HepG2 (cell line): Measurements from ENCODE around the gene GRHPR. TPM values are rescaled to one million over a fixed set of nuclear protein-coding genes. Genes with fewer than 3 reads are reported as not detected.

ENCODE experiments used
- ATAC-seq: fragments of 200-7000 bp; cut with Tn5 transposase; 3 replicates; pipeline ENCODE4 v1.9.1; 2020; ENCODE audit warnings: mild to moderate bottlenecking, moderate library complexity
- BruUV-seq: library from RNA; stranded (reverse); fragments of 400-500 nt; replicated peaks from 2 replicates; lab custom pipeline; 2021; lab: Mats Ljungman, UMichigan
- CTCF ChIA-PET: fragments of 300-600 bp; formaldehyde crosslinking; extraction: SDS; loops from one replicate; lab custom pipeline; 2021; ENCODE audit warnings: low total read pairs, inconsistent platforms, low intra/inter-chr PET ratio; lab: Yijun Ruan, JAX
- POLR2A ChIA-PET: fragments of 350-600 bp; sonication (Branson Sonifier 250); formaldehyde crosslinking; loops from one replicate; lab custom pipeline; 2020; ENCODE audit warnings: antibody characterized with exemption, inconsistent platforms; lab: Yijun Ruan, JAX
- DNase-seq: peaks from one replicate; pipeline ENCODE4 v3.0.0-alpha.2; 2015; ENCODE audit warnings: low spot score
- FAIRE-seq: peaks from 3 replicates; lab custom pipeline; 2011; peaks lifted over from hg19 to GRCh38; lab: Jason Lieb, UNC
- H2AFZ ChIP-seq: one replicate; pipeline ENCODE4 v1.6.1; 2011; ENCODE audit warnings: low read length, inconsistent platforms
- H3K27ac ChIP-seq: fragments of 300-600 bp; 3 replicates; pipeline ENCODE4 v1.8.0; 2011; ENCODE audit warnings: mixed run types, mild to moderate bottlenecking, mixed read lengths, low read length, inconsistent platforms; ENCODE audit not compliant: insufficient read depth; ENCODE audit errors: extremely low read length
- H3K27me3 ChIP-seq, 2 experiments: fragments of 200-600 bp in 1 of 2; 2 replicates in 1 of 2; 3 replicates in 1 of 2; pipeline versions ENCODE4 v1.6.0 to v1.8.0; 2011; ENCODE audit warnings: low read length in 2 of 2, mild to moderate bottlenecking in 2 of 2, moderate library complexity in 2 of 2, inconsistent platforms in 1 of 2; ENCODE audit not compliant: insufficient read depth in 2 of 2, control insufficient read depth in 1 of 2
- H3K36me3 ChIP-seq, 2 experiments: fragments of 200-600 bp in 1 of 2; replicated peaks in 1 of 2; 2 replicates in 1 of 2; 3 replicates in 1 of 2; pipeline versions ENCODE4 v1.5.1 to v1.8.0; 2011; ENCODE audit warnings: low read length in 2 of 2, inconsistent platforms in 1 of 2; ENCODE audit not compliant: insufficient read depth in 2 of 2, control insufficient read depth in 1 of 2
- H3K4me1 ChIP-seq: 2 replicates; pipeline ENCODE4 v1.5.1; 2012; ENCODE audit warnings: low read length, inconsistent platforms; ENCODE audit not compliant: insufficient read depth
- H3K4me2 ChIP-seq: 2 replicates; pipeline ENCODE4 v1.6.0; 2011; ENCODE audit warnings: low read depth, low read length, inconsistent platforms
- H3K4me3 ChIP-seq, 3 experiments: fragments of 200-600 bp in 1 of 3; sonication (generic), shearing (Covaris generic) in 1 of 3; replicated peaks in 1 of 3; 2 replicates each; pipeline ENCODE4 v1.5.1; 2011 to 2016; ENCODE audit warnings: low read length in 3 of 3, inconsistent platforms in 2 of 3, low read depth in 2 of 3, mild to moderate bottlenecking in 2 of 3, control low read depth in 1 of 3, mixed read lengths in 1 of 3; ENCODE audit not compliant: insufficient read depth in 1 of 3
- H3K79me2 ChIP-seq: one replicate; pipeline ENCODE4 v1.6.1; 2011; ENCODE audit warnings: low read length, inconsistent platforms; ENCODE audit not compliant: insufficient read depth
- H3K9ac ChIP-seq: 2 replicates; pipeline ENCODE4 v1.6.0; 2011; ENCODE audit warnings: mild to moderate bottlenecking, low read depth, low read length, inconsistent platforms; ENCODE audit not compliant: insufficient read depth
- H3K9me3 ChIP-seq: 2 replicates; pipeline ENCODE4 v1.5.1; 2012; ENCODE audit warnings: mild to moderate bottlenecking, low read length
- H4K20me1 ChIP-seq: 2 replicates; pipeline ENCODE4 v1.6.0; 2011; ENCODE audit warnings: inconsistent platforms, mild to moderate bottlenecking, low read length, moderate library complexity; ENCODE audit not compliant: insufficient read depth
- CCAR2 ChIP-seq: fragments of 200-400 bp; formaldehyde crosslinking; optimal IDR thresholded peaks from 2 replicates; pipeline ENCODE3; 2018; ENCODE audit warnings: low read depth, mild to moderate bottlenecking, low read length, moderate library complexity
- CTCF ChIP-seq: sonication (generic); formaldehyde crosslinking; IDR thresholded peaks from 2 replicates; pipeline ENCODE4 v1.5.0; 2020; ENCODE audit warnings: mild to moderate bottlenecking, missing genetic modification reagents, moderate library complexity
- IKZF1 ChIP-seq: fragments of 450-650 bp; IDR thresholded peaks from 2 replicates; pipeline ENCODE4 v1.7.1; 2016
- JDP2 ChIP-seq: sonication (generic); formaldehyde crosslinking; IDR thresholded peaks from 2 replicates; pipeline ENCODE4 v1.8.1; 2022; ENCODE audit warnings: missing genetic modification reagents, borderline replicate concordance
- MAFK ChIP-seq, 2 experiments: IDR thresholded peaks in 1 of 2; conservative IDR thresholded peaks in 1 of 2; 2 replicates each; pipeline ENCODE4 v1.6.1; 2011; ENCODE audit warnings: improper control_type of control experiment in 2 of 2, low read length in 2 of 2
- MBNL3 ChIP-seq: fragments of 250-450 bp; sonication (Bioruptor Pico); conservative IDR thresholded peaks from 2 replicates; pipeline ENCODE4 v1.8.0; 2022; ENCODE audit warnings: mild to moderate bottlenecking, inconsistent platforms
- NR0B2 ChIP-seq: sonication (generic); formaldehyde crosslinking; IDR thresholded peaks from 2 replicates; pipeline ENCODE4 v1.4.0; 2020; ENCODE audit warnings: mild to moderate bottlenecking, missing genetic modification reagents
- PRMT3 ChIP-seq: sonication (generic); formaldehyde crosslinking; IDR thresholded peaks from 2 replicates; pipeline ENCODE4 v1.8.1; 2022; ENCODE audit warnings: low read depth, mild to moderate bottlenecking, moderate library complexity, missing genetic modification reagents, borderline replicate concordance
- SP140L ChIP-seq: sonication (generic); formaldehyde crosslinking; IDR thresholded peaks from 2 replicates; pipeline ENCODE4 v1.4.0; 2020; ENCODE audit warnings: missing genetic modification reagents, borderline replicate concordance
- SRF ChIP-seq: IDR thresholded peaks from 2 replicates; pipeline ENCODE4 v1.6.1; 2011; ENCODE audit warnings: mild to moderate bottlenecking, low read depth, low read length, moderate library complexity
- STAG1 ChIP-seq: sonication (generic); formaldehyde crosslinking; IDR thresholded peaks from 2 replicates; pipeline ENCODE4 v1.4.0; 2020; ENCODE audit warnings: missing genetic modification reagents
- ZBTB14 ChIP-seq: sonication (generic); formaldehyde crosslinking; IDR thresholded peaks from 2 replicates; pipeline ENCODE4 v1.4.0; 2020; ENCODE audit warnings: missing genetic modification reagents
- ZBTB20 ChIP-seq: sonication (generic); formaldehyde crosslinking; IDR thresholded peaks from 2 replicates; pipeline ENCODE4 v1.8.1; 2023; ENCODE audit warnings: missing genetic modification reagents, low read depth, mild to moderate bottlenecking, borderline replicate concordance
- ZBTB7B ChIP-seq: sonication (generic); formaldehyde crosslinking; IDR thresholded peaks from 2 replicates; pipeline ENCODE4 v1.4.0; 2020; ENCODE audit warnings: missing genetic modification reagents
- ZNF256 ChIP-seq: sonication (generic); formaldehyde crosslinking; conservative IDR thresholded peaks from 2 replicates; pipeline ENCODE4 v1.4.0; 2020; ENCODE audit warnings: missing genetic modification reagents
- ZNF280B ChIP-seq: sonication (generic); formaldehyde crosslinking; IDR thresholded peaks from 2 replicates; pipeline ENCODE4 v1.5.0; 2020; ENCODE audit warnings: missing genetic modification reagents, mild to moderate bottlenecking, borderline replicate concordance
- ZNF30 ChIP-seq: sonication (generic); formaldehyde crosslinking; IDR thresholded peaks from 2 replicates; pipeline ENCODE4 v1.5.0; 2020; ENCODE audit warnings: mild to moderate bottlenecking, missing genetic modification reagents
- ZNF362 ChIP-seq: sonication (generic); formaldehyde crosslinking; IDR thresholded peaks from 2 replicates; pipeline ENCODE4 v1.4.0; 2020; ENCODE audit warnings: missing genetic modification reagents, mild to moderate bottlenecking, borderline replicate concordance
- ZNF589 ChIP-seq: sonication (generic); formaldehyde crosslinking; conservative IDR thresholded peaks from 2 replicates; pipeline ENCODE4 v1.8.0; 2022; ENCODE audit warnings: mild to moderate bottlenecking, moderate library complexity, missing genetic modification reagents
- ZNF780A ChIP-seq: sonication (generic); formaldehyde crosslinking; IDR thresholded peaks from 2 replicates; pipeline ENCODE4 v1.8.0; 2022; ENCODE audit warnings: mild to moderate bottlenecking, missing genetic modification reagents, moderate library complexity
- WGBS: methylation state at CpG from one replicate; pipeline ENCODE4 v1.1.6; 2017; ENCODE audit warnings: low lambda C conversion rate; 5-methylcytosine and 5-hydroxymethylcytosine counted together
- in situ Hi-C: cut with HindIII; loops from 2 replicates; pipeline ENCODE4 v1.10.0; 2017; ENCODE audit warnings: low pct_unique_long_range_greater_than_20kb; ENCODE audit not compliant: extremely low pct_ligation_motif_present
- intact Hi-C: fragments of 100-400 bp; cut with micrococcal nuclease; formaldehyde crosslinking; loops from one replicate; pipeline ENCODE4 v1.10.0; 2022; ENCODE audit not compliant: unreplicated experiment
- polyA plus RNA-seq, 8 experiments: library from polyadenylated mRNA; depleted of rRNA in 3 of 8; stranded (reverse) in 7 of 8; unstranded in 1 of 8; fragments of >200 nt; fragmentation: Illumina TruSeq in 4 of 8; extraction: Trizol in 4 of 8; gene quantifications; 2 replicates each; pipeline versions ENCODE4 v1.2.1 to v1.2.3, GENCODE V29; 2011 to 2016; ENCODE audit warnings: low read depth in 4 of 8, missing spikeins in 1 of 8, mixed read lengths in 1 of 8; ENCODE audit not compliant: insufficient read depth in 1 of 8
- total RNA-seq, 5 experiments: library from RNA; depleted of rRNA; stranded (reverse); fragments of >200 nt; fragmentation: Illumina TruSeq; extraction: Trizol; gene quantifications; 2 replicates each; pipeline ENCODE4 v1.2.3, GENCODE V29; 2016; ENCODE audit warnings: low read depth in 1 of 5

The GRHPR gene
- total and polyA plus RNA-seq, 2 of the 13 experiments (the other 11 are each of a cell fraction or from before 2014, with no cell fraction given), result 113 to 115 TPM

GRCh38 chr9:37407468-37407867 is 15.0 kb upstream of the GRHPR start:
- FAIRE-seq (peak; percentile 42), ATAC-seq (no peak), DNase-seq (peak; percentile 22)
- peaks cover 39% of the 10 kb centered on the region for H3K4me1 ChIP-seq
- 0 out of 5 replicates have a peak, but pooled peaks cover 0 to 3% of the 10 kb centered on the region in 2 experiments for H3K27me3 ChIP-seq
- H3K36me3 ChIP-seq, result no peaks in the 10 kb centered on the region
- no peak overlapping the region for H3K27ac ChIP-seq
- no peak overlapping the region for H3K4me3 ChIP-seq
- in situ Hi-C loops (no loop called here), intact Hi-C loops (no loop called here)
- no peak overlapping the region for H3K9ac ChIP-seq
- CTCF ChIA-PET, result no interaction called here
- H3K4me2 ChIP-seq, result no peak overlapping the region
- no peaks in the 10 kb centered on the region for H3K79me2 ChIP-seq
- H3K9me3 ChIP-seq, result no peaks in the 10 kb centered on the region
- H2AFZ ChIP-seq, result no peak overlapping the region
- no peaks in the 10 kb centered on the region for H4K20me1 ChIP-seq
- 50% methylated on average over 2 of the region's 2 CpGs for WGBS
- POLR2A ChIA-PET, result no interaction called here
- BruUV-seq, result no TSS peak
- TF ChIP-seq ZBTB20 (CRISPR knock-in tag) (no peak), IKZF1 (no peak), ZNF780A (no peak), ZNF256 (no peak), CTCF (CRISPR knock-in tag) (peak; percentile 14; the same call in 1 of the 2 replicates), PRMT3 (CRISPR knock-in tag) (no peak), SRF (0 out of 2 replicates have a peak, but pooled peaks have one; percentile 50), ZNF30 (CRISPR knock-in tag) (no peak), ZNF280B (CRISPR knock-in tag) (no peak), STAG1 (CRISPR knock-in tag) (0 out of 2 replicates have a peak, but pooled peaks have one; percentile 7), ZBTB14 (CRISPR knock-in tag) (no peak), JDP2 (CRISPR knock-in tag) (no peak), SP140L (CRISPR knock-in tag) (no peak), ZNF362 (no peak), NR0B2 (CRISPR knock-in tag) (no peak), ZNF589 (no peak), MAFK (conservative IDR thresholded peaks at IDR 0.05 in 1 of 2, IDR thresholded peaks at IDR 0.05 in 1 of 2; ENCODE audit: low read length in 2 of 2) (peak; percentile 78 to 87), ZBTB7B (CRISPR knock-in tag) (no peak), CCAR2 (no peak), MBNL3 (no peak)
